Sigmoid colon (tissue), 4 donors: Measurements from ENCODE around the gene TTLL13.

Experiments
- CTCF ChIP-seq, 4 experiments: fragments of 450-650 bp in 3 of 4; fragments of 200-600 bp in 1 of 4; IDR thresholded peaks; one replicate each; pipeline ENCODE4 v1.5.1; 2016 to 2019; ENCODE audit warnings: antibody characterized with exemption in 4 of 4, mild to moderate bottlenecking in 3 of 4, moderate library complexity in 2 of 4
- EP300 ChIP-seq, 4 donors: sonication (generic); formaldehyde crosslinking; IDR thresholded peaks; one replicate each; pipeline ENCODE4 v1.6.1; 2017; ENCODE audit warnings: antibody characterized with exemption in 4 of 4
- POLR2A ChIP-seq, 2 donors: fragments of 450-650 bp; IDR thresholded peaks; one replicate each; pipeline ENCODE4 v1.6.1; 2016; ENCODE audit warnings: antibody characterized with exemption in 2 of 2, mild to moderate bottlenecking in 2 of 2, moderate library complexity in 2 of 2
- POLR2AphosphoS5 ChIP-seq, 4 donors: sonication (generic); formaldehyde crosslinking; IDR thresholded peaks; one replicate each; pipeline ENCODE4 v1.6.1; 2017; ENCODE audit warnings: antibody characterized with exemption in 4 of 4

- TF ChIP-seq CTCF (IDR thresholded peaks at IDR 0.05) (no peak), EP300 (IDR thresholded peaks at IDR 0.05) (no peak), POLR2A (IDR thresholded peaks at IDR 0.05) (no peak), POLR2AphosphoS5 (IDR thresholded peaks at IDR 0.05) (no peak)
Measured at GRCh38 chr15:90223441-90224165, 25.8 kb upstream of the TTLL13 start.
